H1 (cell line): ENCODE data around the gene FCAMR. TPM values are rescaled to one million over a fixed set of nuclear protein-coding genes. Genes with fewer than 3 reads are reported as not detected.

Experiments
- JUN ChIP-seq: IDR thresholded peaks from 2 replicates; pipeline ENCODE4 v1.6.1; 2011; ENCODE audit warnings: low read depth, mild to moderate bottlenecking, improper control_type of control experiment, low read length
- KDM4A ChIP-seq: IDR thresholded peaks from one replicate; pipeline ENCODE4 v1.7.1; 2012; ENCODE audit warnings: low read depth, mild to moderate bottlenecking, moderate library complexity, low read length, inconsistent platforms; ENCODE audit not compliant: severe bottlenecking
- polyA plus RNA-seq, 7 experiments: library from polyadenylated mRNA; depleted of rRNA in 3 of 7; stranded (reverse) in 5 of 7; unstranded in 2 of 7; fragments of >200 nt in 5 of 7; fragments of 200-250 nt in 2 of 7; gene quantifications; 1 replicate in 5 of 7; 2 replicates in 1 of 7; 4 replicates in 1 of 7; pipeline versions ENCODE4 v1.2.1 to v1.2.3, GENCODE V29; 2011 to 2013; ENCODE audit warnings: missing spikeins in 2 of 7, mixed read lengths in 2 of 7
- total RNA-seq: library from RNA; stranded (reverse); fragmentation: NEBNext Ultra II Directional; extraction: Animal tissue kit (Norgen Biotek cat#: 25700); gene quantifications from 2 replicates; pipeline ENCODE4 v1.2.1, GENCODE V29; 2021
- TF ChIP-seq, protein P1 (sequence below): IDR thresholded peaks from 2 replicates; pipeline ENCODE4 v1.6.1; 2011; ENCODE audit warnings: low read length, improper control_type of control experiment
- TF ChIP-seq, protein P2 (sequence below): IDR thresholded peaks from 2 replicates; pipeline ENCODE4 v1.6.1; 2012; ENCODE audit warnings: inconsistent platforms

Gene FCAMR
- total and polyA plus RNA-seq, 2 of the 8 experiments (the other 6 are each of a cell fraction or from before 2014, with no cell fraction given) = not detected

- TF ChIP-seq, protein P1, sequence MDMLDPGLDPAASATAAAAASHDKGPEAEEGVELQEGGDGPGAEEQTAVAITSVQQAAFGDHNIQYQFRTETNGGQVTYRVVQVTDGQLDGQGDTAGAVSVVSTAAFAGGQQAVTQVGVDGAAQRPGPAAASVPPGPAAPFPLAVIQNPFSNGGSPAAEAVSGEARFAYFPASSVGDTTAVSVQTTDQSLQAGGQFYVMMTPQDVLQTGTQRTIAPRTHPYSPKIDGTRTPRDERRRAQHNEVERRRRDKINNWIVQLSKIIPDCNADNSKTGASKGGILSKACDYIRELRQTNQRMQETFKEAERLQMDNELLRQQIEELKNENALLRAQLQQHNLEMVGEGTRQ = no peak
- TF ChIP-seq JUN = no peak
- TF ChIP-seq KDM4A = no peak
- TF ChIP-seq, protein P2, sequence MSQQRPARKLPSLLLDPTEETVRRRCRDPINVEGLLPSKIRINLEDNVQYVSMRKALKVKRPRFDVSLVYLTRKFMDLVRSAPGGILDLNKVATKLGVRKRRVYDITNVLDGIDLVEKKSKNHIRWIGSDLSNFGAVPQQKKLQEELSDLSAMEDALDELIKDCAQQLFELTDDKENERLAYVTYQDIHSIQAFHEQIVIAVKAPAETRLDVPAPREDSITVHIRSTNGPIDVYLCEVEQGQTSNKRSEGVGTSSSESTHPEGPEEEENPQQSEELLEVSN = no peak
- TF ChIP-seq, all 59 proteins: peak for 0
Observed at GRCh38 chr1:207018707-207019106, 48.4 kb upstream of the FCAMR start (continued).
